Stomach (tissue), 9 donors: ENCODE data around the gene ATF7IP2. TPM values are rescaled to one million over a fixed set of nuclear protein-coding genes. Genes with fewer than 3 reads are reported as not detected.

Experiments
- DNase-seq, 2 donors: peaks; one replicate each; pipeline versions ENCODE4 v3.0.0 to v3.0.0-alpha.2; 2013 to 2019
- H3K27ac ChIP-seq, 5 donors: fragments of 200-600 bp in 4 of 5; sonication (generic) in 4 of 5; one replicate each; pipeline ENCODE4 v1.5.1; 2013 to 2019; ENCODE audit warnings: mild to moderate bottlenecking in 1 of 5, moderate library complexity in 1 of 5
- H3K27me3 ChIP-seq, 3 donors: fragments of 200-600 bp; sonication (generic); one replicate each; pipeline ENCODE4 v1.5.1; 2017 to 2019; ENCODE audit warnings: mixed run types in 1 of 3
- H3K36me3 ChIP-seq, 4 donors: fragments of 200-600 bp; sonication (generic); 1 replicate in 3 of 4; 2 replicates in 1 of 4; pipeline ENCODE4 v1.5.1; 2016 to 2019
- H3K4me1 ChIP-seq, 4 donors: fragments of 200-600 bp; sonication (generic); one replicate each; pipeline ENCODE4 v1.5.1; 2016 to 2019
- H3K4me3 ChIP-seq, 4 donors: fragments of 200-600 bp; sonication (generic) in 3 of 4; one replicate each; pipeline ENCODE4 v1.5.1; 2016 to 2019; ENCODE audit warnings: mild to moderate bottlenecking in 1 of 4
- H3K9me3 ChIP-seq, 4 donors: fragments of 200-600 bp; sonication (generic); one replicate each; pipeline ENCODE4 v1.5.1; 2016 to 2019
- EP300 ChIP-seq: sonication (generic); formaldehyde crosslinking; IDR thresholded peaks from one replicate; pipeline ENCODE4 v1.6.1; 2017; ENCODE audit warnings: antibody characterized with exemption
- POLR2A ChIP-seq, 4 donors: fragments of 450-650 bp; IDR thresholded peaks; one replicate each; pipeline ENCODE4 v1.6.1; 2016; ENCODE audit warnings: antibody characterized with exemption in 4 of 4, control low read depth in 2 of 4, mild to moderate bottlenecking in 1 of 4, moderate library complexity in 1 of 4
- POLR2AphosphoS5 ChIP-seq, 3 donors: sonication (generic); formaldehyde crosslinking; IDR thresholded peaks; one replicate each; pipeline ENCODE4 v1.6.1; 2016; ENCODE audit warnings: antibody characterized with exemption in 3 of 3
- WGBS, 5 donors: extraction: QIAGEN DNeasy Blood & Tissue Kit in 3 of 5; methylation state at CpG; one replicate each; pipeline versions ENCODE4 v1.1.5 to v1.1.7; 2013 to 2018; 5-methylcytosine and 5-hydroxymethylcytosine counted together
- intact Hi-C: fragments of 100-400 bp; cut with DNase I; formaldehyde crosslinking; loops from one replicate; pipeline ENCODE4 v1.15.1; 2023; ENCODE audit warnings: low total_unique reads
- polyA plus RNA-seq, 3 donors: library from polyadenylated mRNA; stranded (reverse); fragments of 200-250 nt; gene quantifications; one replicate each; pipeline ENCODE4 v1.2.3, GENCODE V29; 2013
- total RNA-seq, 5 donors: library from RNA; depleted of rRNA; stranded (reverse); fragments of >200 nt; gene quantifications; one replicate each; pipeline versions ENCODE4 v1.1.0 to v1.2.3, GENCODE V29; 2014 to 2016
- TF ChIP-seq, protein P1 (sequence below), 7 experiments: fragments of 450-650 bp in 4 of 7; fragments of 200-600 bp in 3 of 7; sonication (generic) in 3 of 7; IDR thresholded peaks; one replicate each; pipeline ENCODE4 v1.5.1; 2016 to 2019; ENCODE audit warnings: antibody characterized with exemption in 7 of 7, control low read depth in 2 of 7, mild to moderate bottlenecking in 1 of 7
- donor health status: healthy with polysubstance abuse.
- donor health status: Bipolar disorder and iron deficiency.
- donor health status: healthy.

ATF7IP2 gene
- total and polyA plus RNA-seq, 8 donors: 4.5 to 59.7 (median 30.3) TPM

DNA sequence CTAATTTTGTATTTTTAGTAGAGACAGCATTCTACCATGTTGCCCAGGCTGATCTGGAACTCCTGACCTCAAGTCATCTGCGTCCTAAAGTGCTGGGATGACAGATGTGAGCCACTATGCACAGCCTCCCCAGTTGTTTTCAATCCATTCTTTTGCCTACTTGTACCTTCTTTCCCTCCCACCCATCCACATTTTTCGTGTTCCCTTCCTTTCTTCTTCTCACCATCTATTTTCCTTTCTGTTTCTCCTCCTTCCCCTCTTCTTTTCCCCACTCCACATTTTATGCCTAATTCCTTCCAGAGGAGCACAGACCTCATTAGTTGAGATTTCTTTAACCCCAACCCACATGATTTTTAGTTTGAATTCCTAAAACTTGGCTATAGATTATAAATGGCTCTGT, 94.3 kb downstream of the ATF7IP2 start:
- Histone ChIP-seq H3K36me3 (peaks cover 0 to 52% (median 33%) of the 10 kb centered on the region in 4 donors), H3K4me1 (no peaks in the 10 kb centered on the region), H3K4me3 (no peak overlapping the region), H3K27ac (no peak overlapping the region), H3K9me3 (peaks cover 0 to 12% (median 0%) of the 10 kb centered on the region in 4 donors), H3K27me3 (no peaks in the 10 kb centered on the region)
- intact Hi-C loops: no loop called here
- DNase-seq: no peak
- WGBS, 5 donors: 83 to 97% (median 88%) methylated on average over 1 to 2 of the region's 2 CpGs
- no peak for TF ChIP-seq EP300
- TF ChIP-seq POLR2A (IDR thresholded peaks at IDR 0.05): no peak
- TF ChIP-seq, protein P1, sequence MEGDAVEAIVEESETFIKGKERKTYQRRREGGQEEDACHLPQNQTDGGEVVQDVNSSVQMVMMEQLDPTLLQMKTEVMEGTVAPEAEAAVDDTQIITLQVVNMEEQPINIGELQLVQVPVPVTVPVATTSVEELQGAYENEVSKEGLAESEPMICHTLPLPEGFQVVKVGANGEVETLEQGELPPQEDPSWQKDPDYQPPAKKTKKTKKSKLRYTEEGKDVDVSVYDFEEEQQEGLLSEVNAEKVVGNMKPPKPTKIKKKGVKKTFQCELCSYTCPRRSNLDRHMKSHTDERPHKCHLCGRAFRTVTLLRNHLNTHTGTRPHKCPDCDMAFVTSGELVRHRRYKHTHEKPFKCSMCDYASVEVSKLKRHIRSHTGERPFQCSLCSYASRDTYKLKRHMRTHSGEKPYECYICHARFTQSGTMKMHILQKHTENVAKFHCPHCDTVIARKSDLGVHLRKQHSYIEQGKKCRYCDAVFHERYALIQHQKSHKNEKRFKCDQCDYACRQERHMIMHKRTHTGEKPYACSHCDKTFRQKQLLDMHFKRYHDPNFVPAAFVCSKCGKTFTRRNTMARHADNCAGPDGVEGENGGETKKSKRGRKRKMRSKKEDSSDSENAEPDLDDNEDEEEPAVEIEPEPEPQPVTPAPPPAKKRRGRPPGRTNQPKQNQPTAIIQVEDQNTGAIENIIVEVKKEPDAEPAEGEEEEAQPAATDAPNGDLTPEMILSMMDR (IDR thresholded peaks at IDR 0.05): no peak
- TF ChIP-seq POLR2AphosphoS5 (IDR thresholded peaks at IDR 0.05): no peak

DNA sequence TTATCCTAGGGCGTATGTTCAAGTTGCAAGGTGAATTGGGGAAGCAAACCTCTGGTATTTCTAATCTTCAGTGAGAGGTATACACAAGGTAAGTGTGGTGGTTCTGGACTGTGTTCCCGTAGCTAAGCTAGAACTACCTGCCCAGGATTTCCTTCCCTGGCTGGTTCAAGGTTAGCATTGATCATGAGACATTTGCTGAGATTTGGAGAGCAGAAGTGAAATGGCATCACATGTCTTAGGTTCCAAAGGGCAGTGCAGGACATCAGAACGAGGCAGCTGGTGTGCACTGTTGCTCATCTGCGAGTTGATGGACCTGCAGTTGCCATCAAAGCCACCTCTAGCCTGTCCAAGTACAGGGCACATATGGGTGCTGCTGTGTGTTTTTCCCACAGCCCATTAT, 99.3 kb downstream of the ATF7IP2 start:
- TF ChIP-seq POLR2A (IDR thresholded peaks at IDR 0.05): no peak
- TF ChIP-seq, protein P1 (IDR thresholded peaks at IDR 0.05): no peak
- no peak for TF ChIP-seq EP300
- no peak for TF ChIP-seq POLR2AphosphoS5 (IDR thresholded peaks at IDR 0.05)
- intact Hi-C loops: no loop called here
- no peak overlapping the region for H3K27ac ChIP-seq
- DNase-seq: no peak
- 93 to 98% (median 96%) methylated on average over 4 of the region's 4 CpGs for WGBS, 5 donors
- H3K9me3 ChIP-seq: peaks cover 0 to 26% (median 9%) of the 10 kb centered on the region in 4 donors
- no peaks in the 10 kb centered on the region for H3K4me1 ChIP-seq
- peaks cover 0 to 55% (median 21%) of the 10 kb centered on the region in 4 donors for H3K36me3 ChIP-seq
- H3K27me3 ChIP-seq: no peaks in the 10 kb centered on the region
- no peak overlapping the region for H3K4me3 ChIP-seq

DNA sequence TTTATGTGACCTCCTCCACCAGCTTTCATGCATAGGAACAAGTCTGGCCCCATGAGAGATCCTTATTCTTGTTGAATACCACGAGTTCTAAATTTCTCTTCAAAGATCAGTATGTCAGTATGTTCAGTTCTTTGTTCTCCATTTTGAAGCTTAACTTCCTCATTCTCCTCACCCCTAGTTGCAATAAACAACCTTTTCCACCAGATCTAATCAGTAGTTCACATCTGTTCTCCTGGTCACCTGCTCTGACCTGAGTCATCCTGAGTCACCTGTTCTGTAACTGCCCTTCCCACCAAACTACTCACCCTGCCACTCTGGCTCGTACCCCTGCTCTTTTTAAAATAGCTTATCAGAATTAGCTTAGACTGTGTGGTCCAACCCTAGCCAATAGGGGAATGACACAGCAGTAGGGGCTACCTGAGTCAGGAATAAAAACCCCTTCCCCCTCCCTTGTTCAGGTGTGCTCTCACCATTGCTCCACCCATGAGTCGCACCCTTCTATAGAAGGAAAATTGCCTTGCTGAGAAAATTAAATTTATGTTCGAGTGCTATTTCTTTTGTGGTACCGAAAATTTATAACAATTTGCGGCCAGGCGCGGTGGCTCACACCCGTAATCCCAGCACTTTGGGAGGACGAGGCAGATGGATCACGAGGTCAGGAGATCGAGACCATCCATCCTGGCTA, 100.0 kb downstream of the ATF7IP2 start:
- H3K4me3 ChIP-seq: no peak overlapping the region
- H3K27me3 ChIP-seq: no peaks in the 10 kb centered on the region
- TF ChIP-seq POLR2AphosphoS5 (IDR thresholded peaks at IDR 0.05): no peak
- TF ChIP-seq, protein P1 (IDR thresholded peaks at IDR 0.05): no peak
- TF ChIP-seq EP300: no peak
- no peak for TF ChIP-seq POLR2A (IDR thresholded peaks at IDR 0.05)
- peaks cover 0 to 50% (median 18%) of the 10 kb centered on the region in 4 donors for H3K36me3 ChIP-seq
- no peaks in the 10 kb centered on the region for H3K4me1 ChIP-seq
- H3K9me3 ChIP-seq: peaks cover 0 to 26% (median 9%) of the 10 kb centered on the region in 4 donors
- H3K27ac ChIP-seq: no peak overlapping the region
- DNase-seq: no peak
- 94 to 96% (median 95%) methylated on average over 12 of the region's 12 CpGs for WGBS, 5 donors
- intact Hi-C loops: no loop called here

DNA sequence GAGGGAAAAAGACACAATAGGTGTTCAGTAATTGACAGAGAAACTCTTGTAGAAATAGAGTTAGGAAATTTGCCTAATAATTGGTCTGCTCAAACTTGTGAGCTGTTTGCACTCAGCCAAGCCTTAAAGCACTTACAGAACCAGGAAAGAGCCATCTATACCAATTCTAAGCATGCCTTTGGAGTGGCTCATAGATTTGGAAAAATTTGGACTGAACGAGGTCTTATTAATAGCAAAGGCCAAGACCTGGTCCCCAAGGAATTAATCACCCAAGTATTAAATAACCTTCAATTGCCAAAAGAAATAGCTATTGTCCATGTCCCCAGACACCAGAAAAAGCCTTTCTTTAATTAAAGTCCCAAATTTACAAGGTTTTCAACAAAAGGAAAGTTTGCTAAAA, 104.3 kb downstream of the ATF7IP2 start:
- no peaks in the 10 kb centered on the region for H3K4me1 ChIP-seq
- intact Hi-C loops: no loop called here
- TF ChIP-seq EP300 (no peak), POLR2A (IDR thresholded peaks at IDR 0.05) (no peak), POLR2AphosphoS5 (IDR thresholded peaks at IDR 0.05) (no peak)
- TF ChIP-seq, protein P1 (IDR thresholded peaks at IDR 0.05): no peak
- H3K27ac ChIP-seq: no peak overlapping the region
- 50 to 71% (median 57%) methylated on average over 1 of the region's 1 CpG for WGBS, 5 donors
- no peak overlapping the region for H3K4me3 ChIP-seq
- no peak for DNase-seq
- peaks cover 0 to 21% (median 0%) of the 10 kb centered on the region in 4 donors for H3K36me3 ChIP-seq
- H3K27me3 ChIP-seq: no peaks in the 10 kb centered on the region
- peaks cover 2 to 34% (median 14%) of the 10 kb centered on the region in 4 donors for H3K9me3 ChIP-seq
